ENCODE measurements around the gene PCSK2.
A peak's percentile ranks its signal among the peaks of the same experiment; 100 is the strongest.
"Not testable (repeated sequence)": the region's sequence is repeated elsewhere in the genome, so short reads cannot be mapped to it uniquely, and the experiment has no call there.

PCSK2 gene

DNA sequence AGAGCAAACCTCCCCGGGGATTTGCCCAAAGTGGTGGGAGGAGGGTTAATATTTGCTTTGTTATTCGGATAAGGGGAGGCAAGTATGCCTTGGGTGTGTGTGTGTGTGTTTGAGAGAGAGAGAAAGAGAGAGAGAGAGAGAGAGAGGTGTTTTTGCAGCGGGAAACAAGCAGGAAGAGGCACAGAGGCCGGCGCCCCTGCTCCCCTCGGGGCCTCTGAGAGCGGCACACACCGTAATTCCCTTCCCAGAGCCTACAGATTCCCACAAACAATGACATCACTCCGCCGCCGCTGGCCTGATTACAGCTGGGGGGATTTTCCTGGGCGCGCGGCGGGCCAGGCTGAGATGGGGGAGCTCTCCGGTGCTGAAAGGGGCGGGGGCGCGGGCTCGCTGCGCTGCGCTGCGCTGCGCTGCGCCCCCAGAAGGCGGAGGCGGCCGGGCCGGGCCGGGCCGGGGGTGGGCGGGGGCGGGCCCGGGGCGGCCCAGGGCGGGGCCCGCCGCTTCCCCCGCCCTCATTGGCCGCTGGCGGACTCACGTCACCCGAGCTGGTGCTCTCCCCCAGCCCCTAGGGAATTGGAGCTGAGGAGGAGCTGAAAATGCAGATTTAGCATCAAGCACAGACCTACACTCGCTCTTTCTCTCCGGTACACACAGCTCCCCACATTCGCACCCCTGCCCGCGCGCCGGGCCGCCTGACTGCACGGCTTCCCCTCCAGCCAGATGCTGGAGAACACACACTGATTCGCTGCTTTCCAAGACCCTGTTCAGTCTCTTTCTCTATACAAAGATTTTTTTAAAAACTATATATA is at the start of gene PCSK2:
Gene PCSK2 (plus strand): TSS at position 631 of the 809 bp plus-strand sequence. CDS start 266 bp downstream, outside the sequence.
- DNase-seq (ENCODE audit: low spot score) = no peak

DNA sequence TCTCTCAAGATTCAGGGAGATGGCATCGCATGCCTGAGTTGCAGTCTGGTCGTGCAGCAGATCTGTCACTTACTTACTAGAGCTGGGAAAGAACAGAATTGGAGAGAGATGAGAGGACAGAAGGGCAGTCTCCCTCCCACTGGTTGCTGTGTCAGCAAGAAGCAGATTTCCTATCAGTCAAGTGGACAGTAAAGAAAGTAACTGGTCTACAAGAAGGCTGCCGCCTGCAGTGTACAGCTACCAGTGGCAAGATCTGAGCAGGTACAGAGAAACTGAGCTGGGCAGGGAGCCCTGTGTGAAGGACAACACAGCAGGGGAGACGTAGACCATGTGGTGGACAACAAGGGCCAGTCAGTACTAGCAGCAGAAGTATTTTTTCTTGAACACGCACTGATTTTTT is 49.5 kb upstream of the PCSK2 start:
- no peak for DNase-seq (ENCODE audit: low spot score)

DNA sequence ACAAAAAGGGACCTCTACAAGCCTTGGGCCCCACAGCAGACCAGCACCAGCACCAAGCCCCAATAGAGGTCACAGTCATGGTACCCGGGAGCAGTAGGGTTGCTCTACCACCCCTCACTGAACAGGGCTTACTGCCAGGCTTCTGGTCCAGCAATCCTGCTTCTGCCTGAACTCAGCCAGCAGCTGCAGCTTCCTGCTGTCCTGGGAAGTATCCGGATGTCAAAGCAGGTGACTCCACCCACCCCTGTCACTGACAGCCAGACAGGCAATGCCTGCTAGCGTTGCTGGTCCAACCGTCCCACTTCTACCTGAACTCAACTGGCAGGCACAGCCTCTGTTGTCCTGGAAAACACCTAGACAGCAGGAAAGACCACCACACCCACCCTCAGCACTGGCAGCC is 47.0 kb upstream of the PCSK2 start:
- no peak for DNase-seq (ENCODE audit: low spot score)

- no peak for DNase-seq (ENCODE audit: low spot score)
Measured at GRCh38 chr20:17189976-17190695, 36.7 kb upstream of the PCSK2 start.

GRCh38 chr20:17197041-17197440 is 29.8 kb upstream of the PCSK2 start:
- DNase-seq (ENCODE audit: low spot score) = no peak

- no peak for DNase-seq (ENCODE audit: low spot score)
Measured at GRCh38 chr20:17202030-17202429, 24.8 kb upstream of the PCSK2 start.

DNA sequence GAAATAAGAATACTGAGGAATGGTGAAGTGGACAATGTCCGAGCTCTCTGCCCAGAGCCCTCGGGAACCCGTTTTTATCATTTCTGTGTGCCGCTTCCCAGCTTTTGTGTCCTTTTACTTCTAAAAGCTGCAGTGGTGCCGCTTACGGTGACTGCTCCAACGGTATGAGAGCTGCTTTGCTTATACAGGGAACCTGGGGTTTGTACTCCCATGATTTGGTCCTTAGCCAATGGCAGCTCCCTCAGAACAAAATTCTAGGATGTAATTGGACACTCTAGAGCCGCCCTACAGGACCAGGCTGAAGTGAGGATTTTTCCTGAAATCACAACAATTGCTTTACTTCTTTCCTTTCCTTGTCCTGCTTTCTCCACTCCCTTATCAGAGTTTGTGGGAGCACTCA is 24.2 kb upstream of the PCSK2 start:
- no peak for DNase-seq (ENCODE audit: low spot score)

- no peak for DNase-seq (ENCODE audit: low spot score)
Measured at GRCh38 chr20:17205084-17205813, 21.6 kb upstream of the PCSK2 start.

GRCh38 chr20:17210387-17210786 is 16.5 kb upstream of the PCSK2 start:
- no peak for DNase-seq (ENCODE audit: low spot score)

DNA sequence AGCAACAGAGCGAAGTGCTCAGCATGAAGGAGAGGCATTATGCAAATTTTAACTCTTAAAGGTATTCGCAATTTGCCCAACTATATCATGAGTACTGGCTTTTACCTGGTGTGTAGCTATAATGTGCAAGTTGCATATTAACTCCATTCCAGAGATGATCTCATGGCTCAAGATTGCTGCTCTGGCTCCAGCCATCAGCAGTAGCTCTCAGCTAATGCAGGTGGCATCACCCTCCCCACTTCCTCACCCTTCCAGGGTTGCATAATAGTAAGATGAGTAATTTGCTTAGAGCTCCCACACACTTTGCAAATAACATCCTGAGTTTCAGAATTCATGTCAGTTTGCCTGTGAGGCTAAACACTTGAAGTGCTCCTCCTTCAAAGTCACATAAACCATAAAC is 15.9 kb upstream of the PCSK2 start:
- DNase-seq (ENCODE audit: low spot score) = peak; percentile 39

- DNase-seq (ENCODE audit: low spot score) = no peak
Measured at GRCh38 chr20:17215167-17215566, 11.7 kb upstream of the PCSK2 start.

- DNase-seq (ENCODE audit: low spot score) = not testable (repeated sequence)
Measured at GRCh38 chr20:17219856-17220255, 7.0 kb upstream of the PCSK2 start.

DNA sequence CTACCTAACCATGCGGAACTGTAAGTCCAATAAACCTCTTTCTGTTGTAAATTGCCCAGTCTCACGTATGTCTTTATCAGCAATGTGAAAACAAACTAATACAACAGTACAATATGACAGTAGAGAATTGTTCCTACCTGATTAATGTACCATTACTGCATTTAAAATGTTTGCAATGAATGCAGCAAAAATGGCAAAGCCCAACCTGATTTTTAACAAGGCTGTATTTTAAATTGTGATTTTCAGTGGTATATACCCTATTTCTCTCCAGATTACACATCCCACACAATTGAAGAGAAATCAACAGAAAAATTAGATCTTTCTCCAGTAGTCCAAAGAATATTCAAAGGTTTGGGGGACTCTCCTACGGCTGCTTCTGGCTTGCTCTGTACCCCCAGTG is 3.3 kb upstream of the PCSK2 start:
- no peak for DNase-seq (ENCODE audit: low spot score)

DNA sequence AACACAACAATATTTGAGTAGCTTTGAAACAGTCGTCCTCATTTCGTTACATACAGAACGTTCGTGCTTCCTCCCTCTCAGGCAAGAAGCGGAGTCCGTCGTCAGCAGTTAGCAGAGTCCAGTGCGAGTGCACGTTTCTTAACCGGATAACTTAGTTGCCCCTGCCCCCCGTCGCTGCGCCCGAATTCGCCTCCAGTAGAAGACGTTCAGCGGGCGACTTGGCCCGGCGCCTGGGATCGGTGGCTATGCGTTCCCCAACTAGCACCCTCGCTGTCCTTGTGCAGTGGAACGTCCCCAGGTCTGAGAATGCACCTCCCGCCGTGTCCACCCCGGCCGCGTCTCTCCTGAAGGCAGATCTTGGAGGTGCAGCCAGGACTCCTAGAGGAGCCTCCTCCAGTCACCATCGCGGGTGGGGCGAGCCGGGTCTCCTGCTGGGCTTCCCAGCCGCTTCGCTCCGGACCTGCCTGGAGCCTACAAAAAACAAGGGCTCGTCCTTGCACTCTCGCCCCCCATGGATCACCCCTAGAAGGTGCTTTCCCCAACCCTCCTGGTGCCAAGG is 910 bp upstream of the PCSK2 start:
- DNase-seq (ENCODE audit: low spot score) = no peak

- no peak for DNase-seq (ENCODE audit: low spot score)
Measured at GRCh38 chr20:17227219-17227575, 357 bp downstream of the PCSK2 start.

DNA sequence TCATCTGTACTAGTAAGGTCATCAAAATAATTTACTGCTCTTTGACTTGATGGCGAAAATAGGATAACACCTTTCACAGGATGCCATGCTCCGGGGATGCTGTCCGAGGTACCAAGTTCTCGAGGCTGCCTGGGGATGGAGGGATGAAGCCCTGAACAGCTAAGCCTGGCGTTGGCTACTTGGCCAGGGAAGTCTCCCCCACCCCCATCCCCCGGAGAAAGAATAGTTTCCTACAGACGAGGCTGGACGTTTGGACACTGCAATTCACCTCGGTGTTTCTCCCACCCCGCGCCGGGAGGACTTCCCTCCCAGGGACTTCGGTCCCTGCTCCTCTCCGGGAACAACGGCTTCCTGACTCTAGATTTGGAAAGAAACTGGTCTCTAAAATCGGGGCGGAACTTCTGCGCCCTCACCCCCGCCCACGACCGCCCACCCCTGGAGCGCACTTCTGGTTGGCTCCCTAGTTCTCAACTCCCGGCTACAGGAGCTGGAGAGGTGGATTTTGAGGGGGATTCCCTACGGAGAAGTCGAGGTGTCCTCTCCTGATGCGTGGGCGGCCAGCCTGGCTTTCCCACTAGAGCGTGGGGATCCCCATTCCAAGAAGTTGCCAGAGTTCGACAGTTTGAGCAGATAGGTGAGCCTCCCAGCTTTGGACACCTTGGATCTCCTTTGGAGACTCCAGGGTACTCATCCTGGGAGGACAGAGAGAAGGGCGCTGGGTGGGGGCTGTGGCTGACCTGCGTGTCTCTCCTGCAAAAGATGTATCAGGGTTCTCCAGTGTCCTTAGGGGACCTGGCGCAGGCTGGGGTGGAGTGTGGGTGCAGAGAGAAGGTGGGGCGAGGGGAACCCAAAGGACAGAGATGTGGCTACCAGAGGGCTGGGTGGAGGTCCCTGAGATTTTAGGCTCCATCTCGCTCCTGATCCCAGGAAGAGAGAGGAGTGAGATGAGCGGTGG is 1.1 kb downstream of the PCSK2 start:
- no peak for DNase-seq (ENCODE audit: low spot score)

- DNase-seq (ENCODE audit: low spot score) = no peak
Measured at GRCh38 chr20:17228624-17229061, 1.8 kb downstream of the PCSK2 start.

GRCh38 chr20:17229256-17229655 is 2.4 kb downstream of the PCSK2 start:
- no peak for DNase-seq (ENCODE audit: low spot score)

DNA sequence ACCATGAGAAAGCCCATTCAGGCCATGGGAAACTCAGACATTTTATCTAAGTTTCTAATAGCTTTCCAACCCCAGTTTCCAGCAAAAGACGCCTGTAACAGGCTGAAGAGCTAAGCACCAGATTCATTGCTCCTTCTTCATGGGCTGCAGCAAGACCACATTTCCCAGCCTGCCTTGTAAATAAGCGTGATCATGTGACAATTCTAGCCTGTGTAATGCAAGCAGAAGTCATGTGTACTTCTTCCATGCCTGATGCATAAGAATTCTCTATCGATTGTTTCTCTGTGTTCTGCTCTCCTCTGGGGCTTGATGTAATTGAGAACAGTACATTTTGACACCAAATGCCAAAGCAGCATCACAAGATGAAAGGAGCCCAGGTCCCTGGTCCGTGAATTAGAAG is 6.8 kb downstream of the PCSK2 start:
- DNase-seq (ENCODE audit: low spot score) = no peak

- DNase-seq (ENCODE audit: low spot score) = no peak
Measured at GRCh38 chr20:17236766-17237165, 9.9 kb downstream of the PCSK2 start.

DNA sequence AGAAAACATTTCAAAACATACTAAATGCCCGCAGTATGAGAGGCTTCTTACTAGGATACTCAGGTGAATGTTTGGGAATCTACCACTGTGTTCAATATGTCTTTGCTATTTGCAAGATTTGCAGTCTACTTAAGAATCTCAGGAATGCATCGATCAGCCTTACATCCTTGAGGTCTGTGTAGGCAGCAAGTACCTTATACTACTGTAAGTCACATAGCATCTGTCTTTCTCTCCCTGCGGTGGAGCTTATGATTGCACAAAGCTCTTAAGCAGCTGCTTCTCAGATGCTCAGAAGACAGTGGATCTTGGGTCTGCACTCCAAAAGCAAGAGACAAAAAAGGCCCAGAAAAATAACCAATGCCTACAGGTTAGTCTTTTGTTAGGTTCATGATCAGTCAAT is 21.4 kb downstream of the PCSK2 start:
- no peak for DNase-seq (ENCODE audit: low spot score)
